ENCODE results near the gene GAB3. TPM values are rescaled to one million over a fixed set of nuclear protein-coding genes. Genes with fewer than 3 reads are reported as not detected.

Gene GAB3
- total and polyA plus RNA-seq, 9 of the 15 experiments (the other 6 are each of a cell fraction or from before 2014, with no cell fraction given) = 16.1 to 31.4 (median 20.2) TPM

GRCh38 chrX:154784149-154784995 is 33.5 kb upstream of the GAB3 start (continued):
- TF ChIP-seq ASH1L (IDR thresholded peaks at IDR 0.05; ENCODE audit: borderline replicate concordance, low read depth, partially characterized antibody) (no peak), NCOR1 (IDR thresholded peaks at IDR 0.05) (peak; percentile 59; the same call in 1 of the 2 replicates), SMARCC2 (IDR thresholded peaks at IDR 0.05; ENCODE audit: low read depth) (no peak), SMARCE1 (IDR thresholded peaks at IDR 0.05) (peak; percentile 38; the same call in 1 of the 2 replicates), ZNF407 (IDR thresholded peaks at IDR 0.05; ENCODE audit: low read depth) (no peak), ZNF354B (CRISPR knock-in tag; IDR thresholded peaks at IDR 0.05) (no peak), ZNF717 (CRISPR knock-in tag; IDR thresholded peaks at IDR 0.05) (no peak), ZNF431 (CRISPR knock-in tag; IDR thresholded peaks at IDR 0.05) (no peak), PTBP1 (IDR thresholded peaks at IDR 0.05; ENCODE audit: low read depth, low read length) (no peak), ZNF212 (CRISPR knock-in tag; IDR thresholded peaks at IDR 0.05) (no peak), HSF4 (CRISPR knock-in tag; IDR thresholded peaks at IDR 0.05; ENCODE audit: borderline replicate concordance) (no peak), HDAC6 (IDR thresholded peaks at IDR 0.05; ENCODE audit: low read depth, low read length) (no peak)
- TF ChIP-seq, protein P1, sequence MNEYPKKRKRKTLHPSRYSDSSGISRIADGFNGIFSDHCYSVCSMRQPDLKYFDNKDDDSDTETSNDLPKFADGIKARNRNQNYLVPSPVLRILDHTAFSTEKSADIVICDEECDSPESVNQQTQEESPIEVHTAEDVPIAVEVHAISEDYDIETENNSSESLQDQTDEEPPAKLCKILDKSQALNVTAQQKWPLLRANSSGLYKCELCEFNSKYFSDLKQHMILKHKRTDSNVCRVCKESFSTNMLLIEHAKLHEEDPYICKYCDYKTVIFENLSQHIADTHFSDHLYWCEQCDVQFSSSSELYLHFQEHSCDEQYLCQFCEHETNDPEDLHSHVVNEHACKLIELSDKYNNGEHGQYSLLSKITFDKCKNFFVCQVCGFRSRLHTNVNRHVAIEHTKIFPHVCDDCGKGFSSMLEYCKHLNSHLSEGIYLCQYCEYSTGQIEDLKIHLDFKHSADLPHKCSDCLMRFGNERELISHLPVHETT (CRISPR knock-in tag; conservative IDR thresholded peaks at IDR 0.05 in 1 of 2, IDR thresholded peaks at IDR 0.05 in 1 of 2) = 0 out of 4 replicates have a peak, but pooled peaks of 1 of the 2 experiments have one; percentile 71
- TF ChIP-seq, protein P2, sequence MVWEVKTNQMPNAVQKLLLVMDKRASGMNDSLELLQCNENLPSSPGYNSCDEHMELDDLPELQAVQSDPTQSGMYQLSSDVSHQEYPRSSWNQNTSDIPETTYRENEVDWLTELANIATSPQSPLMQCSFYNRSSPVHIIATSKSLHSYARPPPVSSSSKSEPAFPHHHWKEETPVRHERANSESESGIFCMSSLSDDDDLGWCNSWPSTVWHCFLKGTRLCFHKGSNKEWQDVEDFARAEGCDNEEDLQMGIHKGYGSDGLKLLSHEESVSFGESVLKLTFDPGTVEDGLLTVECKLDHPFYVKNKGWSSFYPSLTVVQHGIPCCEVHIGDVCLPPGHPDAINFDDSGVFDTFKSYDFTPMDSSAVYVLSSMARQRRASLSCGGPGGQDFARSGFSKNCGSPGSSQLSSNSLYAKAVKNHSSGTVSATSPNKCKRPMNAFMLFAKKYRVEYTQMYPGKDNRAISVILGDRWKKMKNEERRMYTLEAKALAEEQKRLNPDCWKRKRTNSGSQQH (CRISPR knock-in tag; IDR thresholded peaks at IDR 0.05) = no peak
- TF ChIP-seq, protein P3, sequence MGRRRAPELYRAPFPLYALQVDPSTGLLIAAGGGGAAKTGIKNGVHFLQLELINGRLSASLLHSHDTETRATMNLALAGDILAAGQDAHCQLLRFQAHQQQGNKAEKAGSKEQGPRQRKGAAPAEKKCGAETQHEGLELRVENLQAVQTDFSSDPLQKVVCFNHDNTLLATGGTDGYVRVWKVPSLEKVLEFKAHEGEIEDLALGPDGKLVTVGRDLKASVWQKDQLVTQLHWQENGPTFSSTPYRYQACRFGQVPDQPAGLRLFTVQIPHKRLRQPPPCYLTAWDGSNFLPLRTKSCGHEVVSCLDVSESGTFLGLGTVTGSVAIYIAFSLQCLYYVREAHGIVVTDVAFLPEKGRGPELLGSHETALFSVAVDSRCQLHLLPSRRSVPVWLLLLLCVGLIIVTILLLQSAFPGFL (CRISPR knock-in tag; IDR thresholded peaks at IDR 0.05) = no peak

All from K562 (cell line).